Inflammatory macrophage (primary cell): ENCODE results near the gene VCL.
"Not testable (repeated sequence)": the region's sequence is repeated elsewhere in the genome, so short reads cannot be mapped to it uniquely, and the experiment has no call there.

Experiments
- DNase-seq, 2 donors: peaks; one replicate each; pipeline ENCODE4 v3.0.0-alpha.2; 2020 to 2022

VCL gene

GRCh38 chr10:74040200-74041126 is 42.5 kb downstream of the VCL start:
- peak in 1 of 2 donors; percentile 41 for DNase-seq

- no peak for DNase-seq
Observed at GRCh38 chr10:74044419-74044818, 46.5 kb downstream of the VCL start.

- DNase-seq, result peak; percentile 75 to 84
Observed at GRCh38 chr10:74047304-74047703, 49.4 kb downstream of the VCL start.

GRCh38 chr10:74047871-74048270 is 50.0 kb downstream of the VCL start:
- peak; percentile 84 to 92 for DNase-seq

- no peak for DNase-seq
Observed at GRCh38 chr10:74048433-74048832, 50.5 kb downstream of the VCL start.

GRCh38 chr10:74049955-74050354 is 52.0 kb downstream of the VCL start:
- no peak for DNase-seq

- DNase-seq, result no peak
Observed at GRCh38 chr10:74050653-74051052, 52.7 kb downstream of the VCL start.

GRCh38 chr10:74051736-74052342 is 53.9 kb downstream of the VCL start:
- DNase-seq, result no peak

- DNase-seq, result no peak
Observed at GRCh38 chr10:74052994-74053393, 55.1 kb downstream of the VCL start.

- DNase-seq, result peak in 1 of 2 donors; percentile 39
Observed at GRCh38 chr10:74055383-74056049, 57.6 kb downstream of the VCL start.

GRCh38 chr10:74056050-74056818 is 58.3 kb downstream of the VCL start:
- peak in 1 of 2 donors; percentile 47 for DNase-seq

GRCh38 chr10:74058071-74058470 is 60.2 kb downstream of the VCL start:
- DNase-seq, result no peak

- no peak for DNase-seq
Observed at GRCh38 chr10:74058658-74059057, 60.7 kb downstream of the VCL start.

- DNase-seq, result no peak
Observed at GRCh38 chr10:74061104-74061503, 63.2 kb downstream of the VCL start.

GRCh38 chr10:74061978-74062377 is 64.1 kb downstream of the VCL start:
- not testable (repeated sequence) for DNase-seq

GRCh38 chr10:74063256-74063655 is 65.3 kb downstream of the VCL start:
- no peak for DNase-seq

- DNase-seq, result no peak
Observed at GRCh38 chr10:74067373-74068352, 69.7 kb downstream of the VCL start.

GRCh38 chr10:74071157-74071556 is 73.2 kb downstream of the VCL start:
- no peak for DNase-seq

- DNase-seq, result no peak
Observed at GRCh38 chr10:74072503-74072902, 74.6 kb downstream of the VCL start.

- no peak for DNase-seq
Observed at GRCh38 chr10:74075906-74076305, 78.0 kb downstream of the VCL start.

- DNase-seq, result no peak
Observed at GRCh38 chr10:74076961-74077360, 79.0 kb downstream of the VCL start.
